NB4 (cell line): ENCODE results near the gene ZNF275.

Source experiments
- CTCF ChIP-seq: IDR thresholded peaks from one replicate; pipeline ENCODE4 v1.5.1; 2012; ENCODE audit warnings: low read depth, low read length
- MYC ChIP-seq: IDR thresholded peaks from 2 replicates; pipeline ENCODE4 v1.6.1; 2011; ENCODE audit warnings: low read depth, low read length
- POLR2A ChIP-seq: IDR thresholded peaks from 2 replicates; pipeline ENCODE4 v1.6.1; 2011; ENCODE audit warnings: mild to moderate bottlenecking; ENCODE audit not compliant: insufficient read length; ENCODE audit errors: extremely low read depth

GRCh38 chrX:153306527-153307115 lies 27.3 kb upstream of the ZNF275 start:
- no peak for TF ChIP-seq CTCF
- TF ChIP-seq POLR2A, result no peak
- no peak for TF ChIP-seq MYC
